AG04449 (cell line): ENCODE data around the gene LHFPL5.

ENCODE experiments used
- CTCF ChIA-PET: fragments of 350-600 bp; formaldehyde crosslinking; extraction: SDS; loops from one replicate; lab custom pipeline; 2021; ENCODE audit warnings: antibody characterized with exemption; lab: Yijun Ruan, JAX
- POLR2A ChIA-PET: fragments of 400-600, 350-600 bp; formaldehyde crosslinking; extraction: SDS; loops from one replicate; lab custom pipeline; 2020; ENCODE audit warnings: antibody characterized with exemption, inconsistent platforms; lab: Yijun Ruan, JAX
- DNase-seq: peaks from one replicate; pipeline ENCODE4 v3.0.0-alpha.2; 2010; ENCODE audit warnings: low read depth, low spot score
- H3K4me3 ChIP-seq: 2 replicates; pipeline ENCODE4 v1.5.1; 2011; ENCODE audit warnings: low read depth, mild to moderate bottlenecking, control low read depth, low read length
- TF ChIP-seq, protein P1 (sequence below): IDR thresholded peaks from one replicate; pipeline ENCODE4 v1.5.1; 2011; ENCODE audit warnings: mild to moderate bottlenecking, moderate library complexity, low read length, control low read depth, inconsistent platforms; ENCODE audit not compliant: insufficient read depth; ENCODE audit errors: missing control alignments

Gene LHFPL5

DNA sequence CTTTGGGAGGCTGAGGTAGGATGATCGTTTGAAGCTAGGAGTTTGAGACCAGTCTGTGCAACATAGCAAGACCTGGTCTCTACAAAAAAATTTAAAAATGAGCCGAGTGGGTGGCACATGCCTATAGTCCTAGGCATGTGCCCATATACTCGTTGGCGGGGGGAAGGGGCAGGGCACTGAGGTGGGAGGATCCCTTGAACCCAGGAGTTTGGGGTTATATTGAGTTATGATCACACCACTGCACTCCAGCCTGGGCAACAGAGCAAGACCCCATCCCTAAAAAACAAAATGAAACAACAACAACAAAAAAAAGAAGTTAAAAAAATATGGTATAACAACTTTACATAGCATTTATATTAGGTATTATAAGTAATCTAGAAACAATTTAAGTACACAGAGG lies 47.8 kb downstream of the LHFPL5 start:
- POLR2A ChIA-PET: no interaction called here
- CTCF ChIA-PET: no interaction called here
- no peak overlapping the region for H3K4me3 ChIP-seq
- TF ChIP-seq, protein P1, sequence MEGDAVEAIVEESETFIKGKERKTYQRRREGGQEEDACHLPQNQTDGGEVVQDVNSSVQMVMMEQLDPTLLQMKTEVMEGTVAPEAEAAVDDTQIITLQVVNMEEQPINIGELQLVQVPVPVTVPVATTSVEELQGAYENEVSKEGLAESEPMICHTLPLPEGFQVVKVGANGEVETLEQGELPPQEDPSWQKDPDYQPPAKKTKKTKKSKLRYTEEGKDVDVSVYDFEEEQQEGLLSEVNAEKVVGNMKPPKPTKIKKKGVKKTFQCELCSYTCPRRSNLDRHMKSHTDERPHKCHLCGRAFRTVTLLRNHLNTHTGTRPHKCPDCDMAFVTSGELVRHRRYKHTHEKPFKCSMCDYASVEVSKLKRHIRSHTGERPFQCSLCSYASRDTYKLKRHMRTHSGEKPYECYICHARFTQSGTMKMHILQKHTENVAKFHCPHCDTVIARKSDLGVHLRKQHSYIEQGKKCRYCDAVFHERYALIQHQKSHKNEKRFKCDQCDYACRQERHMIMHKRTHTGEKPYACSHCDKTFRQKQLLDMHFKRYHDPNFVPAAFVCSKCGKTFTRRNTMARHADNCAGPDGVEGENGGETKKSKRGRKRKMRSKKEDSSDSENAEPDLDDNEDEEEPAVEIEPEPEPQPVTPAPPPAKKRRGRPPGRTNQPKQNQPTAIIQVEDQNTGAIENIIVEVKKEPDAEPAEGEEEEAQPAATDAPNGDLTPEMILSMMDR: no peak
- no peak for DNase-seq

DNA sequence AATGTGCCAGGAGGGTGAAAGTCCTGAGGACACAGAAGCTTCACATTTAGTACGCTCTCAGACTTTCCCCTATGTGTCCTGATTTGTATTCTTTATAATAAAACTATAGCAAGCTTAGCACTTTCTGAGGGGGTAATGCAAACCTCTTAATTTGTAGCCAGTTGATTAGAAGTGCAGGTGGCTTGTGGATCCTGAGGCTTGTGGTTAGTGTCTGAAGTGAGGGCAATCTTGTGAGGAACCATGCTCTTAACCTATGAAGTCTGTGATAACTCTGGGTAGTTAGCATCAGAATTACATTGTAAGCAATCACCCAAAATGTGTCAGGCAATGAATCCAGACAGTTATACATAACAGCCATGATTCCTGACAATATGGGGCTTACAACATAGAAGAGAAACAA lies 51.1 kb downstream of the LHFPL5 start:
- no peak overlapping the region for H3K4me3 ChIP-seq
- TF ChIP-seq, protein P1: no peak
- POLR2A ChIA-PET: no interaction called here
- CTCF ChIA-PET: no interaction called here
- DNase-seq: no peak

DNA sequence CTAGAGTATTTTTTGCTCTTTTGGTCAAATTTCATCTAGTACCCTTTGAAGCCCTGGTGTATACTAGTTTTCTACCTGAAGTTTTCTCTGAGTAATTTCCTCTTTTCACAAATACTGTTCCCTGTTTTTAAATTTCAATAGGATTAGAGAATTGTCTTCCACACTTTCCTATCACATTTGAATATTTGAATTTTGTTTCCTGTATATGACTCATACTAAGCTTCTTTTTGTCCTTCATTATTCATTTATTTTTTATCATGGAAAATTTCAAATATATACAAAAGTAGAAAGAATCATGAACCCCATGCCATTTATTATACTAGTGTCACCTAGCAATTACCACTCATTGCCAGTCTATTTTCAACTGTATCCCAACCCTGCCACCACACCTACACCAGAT lies 52.7 kb downstream of the LHFPL5 start:
- DNase-seq: no peak
- ChIA-PET POLR2A (no interaction called here), CTCF (no interaction called here)
- no peak overlapping the region for H3K4me3 ChIP-seq
- TF ChIP-seq, protein P1: no peak

DNA sequence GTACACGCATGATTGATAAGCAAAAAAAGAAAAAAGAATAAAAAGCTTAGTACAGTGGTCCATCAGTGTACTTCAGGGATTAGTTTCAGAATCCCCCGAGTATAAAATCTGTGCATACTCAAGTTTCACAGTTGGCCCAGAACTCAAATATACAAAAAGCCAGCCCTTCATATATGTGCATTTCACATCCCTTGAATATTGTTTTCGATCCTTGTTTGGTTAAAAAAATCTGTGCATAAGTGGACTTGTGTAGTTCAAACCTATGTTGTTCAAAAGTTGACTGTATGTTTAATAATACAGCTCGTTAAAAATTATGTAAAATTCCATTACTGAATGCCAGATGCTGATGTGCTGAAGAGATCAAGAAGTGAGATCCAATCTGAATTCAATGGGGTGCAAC lies 54.2 kb downstream of the LHFPL5 start:
- ChIA-PET CTCF (interaction anchor here (1.1 kb wide), 1 partner anchor 236 kb away, joined by 3 read pairs; no protein-coding TSS in a partner anchor), POLR2A (no interaction called here)
- TF ChIP-seq, protein P1: no peak
- H3K4me3 ChIP-seq: no peak overlapping the region
- no peak for DNase-seq
